GM19025 (cell line): ENCODE results near the gene TMEM126A.
A peak's percentile ranks its signal among the peaks of the same experiment; 100 is the strongest.
"Not testable (repeated sequence)": the region's sequence is repeated elsewhere in the genome, so short reads cannot be mapped to it uniquely, and the experiment has no call there.

Experiments used
- ATAC-seq: cut with Tn5 transposase; IDR thresholded peaks from one replicate; pipeline ENCODE4 v1.9.1; 2021; ENCODE audit warnings: mild to moderate bottlenecking, low read depth, moderate library complexity; ENCODE audit not compliant: unreplicated experiment

TMEM126A gene

GRCh38 chr11:85656777-85657176, 9.0 kb downstream of the TMEM126A start:
- ATAC-seq = no peak

GRCh38 chr11:85658180-85658579, 10.4 kb downstream of the TMEM126A start:
- ATAC-seq = no peak

GRCh38 chr11:85661972-85662664, 14.4 kb downstream of the TMEM126A start:
- no peak for ATAC-seq

DNA sequence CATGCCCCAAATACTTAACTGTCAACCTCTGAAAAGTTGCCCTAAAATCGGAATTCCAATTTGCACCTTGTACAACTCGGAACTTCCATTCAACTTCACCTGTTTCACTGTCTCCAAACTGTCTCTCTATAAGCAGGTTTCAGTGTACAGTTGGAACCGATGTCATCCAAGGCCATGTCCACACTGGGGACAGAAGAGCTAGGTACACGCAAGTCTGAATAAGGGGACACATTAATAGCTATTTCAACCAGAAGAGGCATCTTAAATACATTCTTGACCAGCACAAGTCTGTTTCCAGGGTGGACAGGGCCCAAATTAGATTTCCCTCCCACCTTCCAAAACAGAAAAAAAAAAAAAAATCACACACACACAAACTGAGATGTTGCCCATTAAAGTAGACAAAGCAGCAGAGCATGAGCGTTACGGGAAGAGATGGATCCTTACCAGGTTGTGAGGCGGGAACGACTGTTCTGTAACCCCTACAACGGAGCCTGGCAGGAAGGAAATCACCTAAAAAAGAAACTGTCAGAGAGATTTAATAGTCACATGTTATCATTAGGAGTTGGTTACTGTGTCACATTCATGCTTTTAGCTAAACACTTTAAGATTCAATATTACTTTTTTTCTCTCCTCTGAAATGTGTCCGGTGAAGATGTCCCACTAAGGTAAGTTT, 15.4 kb downstream of the TMEM126A start:
- ATAC-seq = no peak

GRCh38 chr11:85663753-85664614, 16.2 kb downstream of the TMEM126A start:
- ATAC-seq = peak; percentile 50

GRCh38 chr11:85664615-85665481, 17.1 kb downstream of the TMEM126A start, which contains the start of gene CREBZF:
Gene CREBZF (minus strand): TSS chr11:85665129. CDS start chr11:85664875, 254 bp downstream.
- ATAC-seq = peak; percentile 89

DNA sequence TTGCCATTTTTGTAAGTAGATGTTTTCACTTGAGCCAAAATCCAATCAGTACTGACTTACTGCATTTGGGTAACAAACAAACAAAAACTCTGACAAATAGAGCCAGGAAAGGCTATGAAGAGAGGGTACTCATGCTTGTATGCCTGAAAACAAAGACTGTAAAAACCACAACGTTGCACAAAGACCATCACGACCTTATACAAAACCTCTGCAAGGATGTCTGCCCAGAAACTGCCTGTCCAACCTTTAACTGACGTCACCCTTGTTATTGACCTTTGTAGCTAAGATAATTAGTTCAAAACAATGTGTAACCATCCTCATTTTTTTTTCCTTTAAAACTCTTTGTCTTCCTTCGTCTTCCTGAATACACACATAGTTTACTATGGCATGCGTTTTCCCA, 18.0 kb downstream of the TMEM126A start:
- ATAC-seq = no peak

- no peak for ATAC-seq
Observed at GRCh38 chr11:85666687-85667086, 18.9 kb downstream of the TMEM126A start.

GRCh38 chr11:85668157-85668556, 20.4 kb downstream of the TMEM126A start:
- ATAC-seq = no peak

- ATAC-seq = not testable (repeated sequence)
Observed at GRCh38 chr11:85670949-85671663, 23.3 kb downstream of the TMEM126A start.

DNA sequence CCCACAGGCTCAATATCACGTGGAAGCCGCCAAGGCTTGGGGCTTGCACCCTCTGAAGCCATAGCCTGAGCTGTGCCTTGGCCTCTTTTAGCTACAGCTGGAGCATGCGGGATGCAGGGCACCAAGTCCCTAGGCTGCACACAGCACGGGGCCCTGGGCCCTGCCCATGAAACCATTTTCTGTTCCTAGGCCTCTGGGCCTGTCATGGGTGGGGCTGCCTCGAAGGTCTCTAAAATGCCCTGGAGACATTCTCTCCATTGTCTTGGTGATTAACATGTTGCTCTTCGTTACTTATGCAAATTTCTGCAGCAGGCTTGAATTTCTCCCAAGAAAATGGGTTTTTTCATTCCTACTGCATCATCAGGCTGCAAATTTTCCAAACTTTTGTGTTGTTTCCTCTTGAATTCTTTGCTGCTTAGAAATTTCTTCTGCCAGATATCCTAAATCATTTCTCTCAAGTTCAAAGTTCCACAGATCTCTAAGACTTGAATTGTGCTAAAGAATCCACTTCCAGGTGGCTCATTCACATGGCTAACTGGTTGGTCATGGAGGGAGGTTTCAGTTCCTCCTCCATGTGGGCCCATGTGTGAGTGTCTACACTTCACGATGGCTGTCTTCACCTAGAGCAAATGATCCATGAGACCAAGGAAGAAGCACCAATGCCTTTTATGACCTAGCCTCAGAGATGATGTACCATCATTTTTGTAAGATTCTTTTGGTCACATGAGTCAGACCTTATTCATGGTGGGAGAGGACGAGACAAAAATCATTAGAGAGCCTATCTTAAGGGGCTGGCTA, 24.5 kb downstream of the TMEM126A start:
- ATAC-seq = no peak

DNA sequence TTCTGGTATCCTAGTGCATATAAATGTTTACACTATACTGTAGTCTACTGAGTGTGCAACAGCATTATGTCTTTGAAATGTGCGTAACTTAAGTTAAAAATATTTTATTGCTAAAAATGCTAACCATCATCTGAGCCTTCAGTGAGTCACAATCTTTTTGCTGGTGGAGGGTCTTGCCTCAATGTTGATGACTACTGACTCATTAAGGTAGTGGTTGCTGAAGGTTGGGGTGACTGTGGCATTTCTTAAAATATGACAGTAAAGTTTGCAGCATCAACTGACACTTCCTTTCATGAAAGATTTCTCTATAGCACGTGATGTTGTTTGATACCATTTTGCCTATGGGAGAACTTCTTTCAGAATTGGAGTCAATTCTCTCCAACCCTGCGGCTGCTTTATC, 25.6 kb downstream of the TMEM126A start:
- no peak for ATAC-seq

DNA sequence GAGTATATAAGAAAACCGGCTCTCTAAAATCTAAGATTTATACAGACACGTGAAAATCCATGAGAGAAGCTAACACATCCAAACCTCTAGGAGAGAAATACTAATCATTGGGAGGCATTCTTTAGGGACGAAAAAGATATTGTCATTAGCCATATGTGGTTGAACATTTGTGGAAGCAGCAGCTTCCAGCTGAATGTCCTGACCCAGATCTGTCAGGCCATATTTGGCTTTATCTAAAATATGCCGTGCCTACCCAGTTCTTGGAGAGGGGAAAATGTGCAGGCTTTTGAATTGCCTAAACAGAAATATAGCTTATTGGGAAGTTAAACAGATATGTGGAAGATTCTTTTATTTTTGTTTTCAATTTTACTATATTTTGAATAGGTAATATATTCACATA, 31.8 kb downstream of the TMEM126A start:
- ATAC-seq = no peak

DNA sequence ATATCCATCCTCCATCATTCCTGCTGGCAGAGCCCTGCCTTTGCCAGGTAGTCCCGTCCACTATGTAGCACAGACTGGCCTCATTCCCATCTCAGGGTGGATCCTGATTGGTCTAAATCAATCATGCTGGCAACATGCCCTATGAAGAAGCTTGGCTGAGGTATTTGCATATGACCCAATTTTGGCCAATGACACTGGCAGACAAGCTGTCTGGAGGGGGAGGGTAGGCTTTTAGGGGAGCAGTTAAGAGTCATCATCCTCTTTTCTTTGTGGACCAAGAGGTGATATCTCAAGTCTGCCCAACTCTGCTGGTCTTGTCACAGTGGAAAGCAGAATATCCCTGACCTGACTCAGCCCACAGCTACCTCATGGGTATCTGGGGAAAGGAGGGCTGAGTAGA, 33.1 kb downstream of the TMEM126A start:
- no peak for ATAC-seq

DNA sequence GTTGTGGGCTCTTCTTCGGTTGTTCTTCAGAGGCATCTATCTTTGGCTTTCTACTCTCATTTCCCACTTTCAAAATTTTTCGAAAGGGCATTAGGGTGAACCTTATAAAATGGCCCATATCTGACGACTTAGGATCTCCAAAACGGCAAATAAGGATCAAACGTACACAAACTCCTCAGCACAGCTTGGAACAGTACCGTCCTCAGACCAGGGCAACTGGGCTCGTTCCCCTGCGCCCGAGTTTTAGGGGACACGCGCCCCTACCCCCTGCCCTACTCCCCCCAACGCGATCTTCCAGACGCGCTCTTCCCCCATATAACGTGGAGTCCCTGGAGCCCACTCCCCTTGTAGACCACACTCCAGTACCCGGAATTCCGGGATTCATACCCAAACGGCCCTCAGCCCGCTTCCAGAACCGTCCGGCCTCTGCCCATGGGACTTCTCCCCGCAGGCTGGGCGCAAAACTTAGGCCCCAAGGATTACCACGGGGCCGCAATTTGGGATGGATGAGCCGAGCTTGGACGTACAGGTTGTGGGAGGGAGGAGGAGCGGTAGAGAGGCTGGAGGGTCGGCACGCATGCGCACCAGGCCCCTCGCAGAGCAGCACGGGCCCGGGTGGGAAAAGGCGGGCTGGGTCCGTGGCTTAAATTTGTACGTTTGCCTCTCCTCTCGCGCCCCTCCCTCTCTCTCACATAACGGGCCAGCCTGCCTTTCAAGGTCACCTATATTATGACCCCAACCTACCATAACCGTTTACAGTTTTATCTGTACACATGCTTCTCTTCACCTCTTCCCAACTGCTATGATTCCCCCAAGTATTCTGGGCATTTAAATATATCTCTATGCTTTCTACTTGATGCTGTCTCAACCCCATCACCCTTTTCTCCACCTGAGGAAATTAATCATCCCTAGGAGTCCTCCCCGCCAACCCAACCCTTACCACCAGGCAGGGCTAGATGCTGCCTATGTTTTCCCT, 34.9 kb downstream of the TMEM126A start:
- ATAC-seq = peak; percentile 78

DNA sequence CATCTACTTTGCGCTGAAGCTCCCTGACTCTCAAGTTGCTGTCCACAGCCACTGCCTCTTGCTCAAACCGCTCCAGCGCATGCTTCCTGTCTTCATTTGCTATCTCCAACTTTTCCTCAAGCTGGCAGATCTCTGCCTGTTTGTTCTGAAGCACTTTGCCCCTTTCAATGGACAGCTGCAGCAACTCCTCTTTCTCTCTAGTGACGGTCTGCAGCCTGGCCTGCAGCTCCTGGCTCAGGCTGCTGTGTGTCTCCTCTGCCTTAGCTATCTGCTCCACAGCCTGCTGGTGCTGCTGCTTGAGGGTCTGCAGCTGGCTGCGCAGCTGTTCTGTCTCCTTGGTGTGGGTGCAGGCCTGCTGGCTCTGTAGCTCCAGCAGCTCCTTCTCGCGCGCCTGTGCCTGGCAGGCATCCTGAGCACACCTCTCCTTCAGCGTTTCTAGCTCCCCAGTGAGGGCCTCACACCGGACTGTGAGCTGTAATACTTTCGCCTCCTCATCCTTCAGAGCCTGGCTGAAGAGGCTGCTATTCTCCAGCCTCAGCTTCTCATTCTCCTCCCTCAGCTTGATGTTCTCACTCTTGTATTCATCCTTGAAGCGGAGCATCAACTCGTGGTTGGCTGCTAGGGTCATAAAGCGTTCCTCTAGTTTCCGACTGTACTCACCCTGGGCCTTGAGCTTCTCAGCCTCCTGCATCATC, 37.5 kb downstream of the TMEM126A start:
- ATAC-seq = no peak

DNA sequence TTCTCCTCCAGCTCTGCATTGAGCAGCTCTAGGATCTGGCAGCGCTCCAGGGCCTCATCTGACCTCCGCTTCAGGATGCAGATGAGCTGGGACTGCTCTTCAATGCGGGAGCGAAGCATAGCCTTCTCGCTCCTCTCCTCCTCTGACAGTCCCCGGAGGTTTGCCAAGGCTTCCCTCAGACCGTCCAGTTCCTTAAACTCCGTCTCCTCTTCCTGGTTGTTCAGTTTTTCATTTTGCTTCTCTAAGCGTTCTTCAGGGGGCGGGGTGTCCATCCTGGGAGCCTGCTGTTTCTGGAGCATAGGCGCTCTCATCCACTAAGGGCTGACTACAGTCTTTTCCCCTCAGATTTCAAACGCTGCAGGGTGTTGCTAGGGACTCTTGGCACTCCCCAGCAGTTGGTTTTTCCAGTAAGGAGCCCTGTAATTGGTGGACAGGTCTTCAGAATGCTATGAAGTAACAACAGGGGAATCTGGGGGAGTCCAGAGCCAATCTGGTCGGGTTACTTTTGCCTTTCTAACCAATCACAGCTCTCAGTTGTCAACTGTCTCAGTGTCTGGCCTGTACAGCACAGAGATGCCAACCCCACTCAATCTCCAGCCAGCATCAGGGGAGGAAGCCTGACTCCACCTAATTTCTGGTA, 38.2 kb downstream of the TMEM126A start, which contains the start of gene CCDC89:
Gene CCDC89, minus strand, starts transcription at position 376 of the 640 bp plus-strand sequence. Its CDS starts 65 bp downstream, at position 311.
- no peak for ATAC-seq
